H7 (cell line): ENCODE measurements around the gene TENM4. TPM values are rescaled to one million over a fixed set of nuclear protein-coding genes. Genes with fewer than 3 reads are reported as not detected.
A peak's percentile ranks its signal among the peaks of the same experiment; 100 is the strongest.

Experiments
- DNase-seq: peaks from one replicate; pipeline ENCODE4 v3.0.0; 2012
- H3K27me3 ChIP-seq: 2 replicates; pipeline ENCODE4 v1.6.0; 2011; ENCODE audit warnings: mild to moderate bottlenecking, low read length; ENCODE audit not compliant: control insufficient read depth, insufficient read depth
- H3K36me3 ChIP-seq: replicated peaks from 2 replicates; pipeline ENCODE4 v1.5.1; 2011; ENCODE audit warnings: low read length; ENCODE audit not compliant: control insufficient read depth, insufficient read depth
- H3K4me3 ChIP-seq: 2 replicates; pipeline ENCODE4 v1.5.1; 2011; ENCODE audit warnings: low read depth, mild to moderate bottlenecking, control low read depth, low read length, moderate library complexity; ENCODE audit not compliant: insufficient read depth
- total RNA-seq: library from RNA; depleted of rRNA; stranded (reverse); fragments of >200 nt; shearing (Covaris generic); gene quantifications from 2 replicates; pipeline ENCODE4 v1.2.3, GENCODE V29; 2014; rRNA removed

TENM4 gene
- 21.8 and 29.6 TPM in 2 replicates for total RNA-seq

DNA sequence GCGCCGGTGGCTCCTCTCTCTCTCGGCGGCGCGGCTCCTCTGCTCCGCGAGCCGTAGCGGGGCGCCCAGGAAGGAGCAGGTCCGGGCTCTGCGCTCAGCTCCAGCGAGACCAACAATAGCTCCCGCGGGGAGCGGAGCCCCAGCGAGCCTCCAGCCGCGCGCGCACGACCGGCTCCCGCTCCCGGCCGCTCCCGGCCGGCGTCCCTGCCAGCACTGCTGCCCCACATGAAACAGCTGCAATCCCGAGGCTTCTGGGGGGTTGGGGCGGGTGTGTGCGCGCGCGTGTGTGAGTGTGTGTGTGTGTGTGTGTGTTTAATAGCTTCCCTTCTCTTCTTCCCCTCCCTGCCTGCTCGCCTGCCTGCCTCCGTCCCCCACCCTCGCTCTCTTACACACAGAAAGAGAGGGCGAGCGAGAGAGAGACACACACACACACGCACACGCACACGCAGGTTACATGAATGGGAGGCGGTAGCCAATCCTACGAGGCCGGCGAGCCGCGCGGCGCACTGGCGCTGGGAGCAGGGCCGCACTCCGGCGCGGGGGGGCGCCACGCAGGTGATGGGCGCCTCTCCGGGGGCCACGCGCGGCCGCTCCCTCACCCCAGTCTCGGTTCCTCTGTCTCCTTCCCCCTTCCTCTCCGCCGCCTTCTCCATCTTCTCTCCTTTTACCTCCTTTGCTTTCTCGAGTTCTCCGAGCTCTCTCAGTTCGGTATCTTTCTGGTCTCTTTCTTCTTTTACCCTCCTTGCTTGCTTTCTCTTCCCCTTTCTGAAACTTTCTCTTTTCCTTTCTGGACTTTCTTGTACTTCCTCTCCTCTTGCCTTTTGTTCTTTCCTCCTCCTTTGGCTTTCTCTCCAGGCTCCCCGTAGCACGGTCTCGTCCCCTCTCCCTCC lies at the start of gene TENM4:
TSS of gene TENM4 (minus strand) at position 460 of the 890 bp plus-strand sequence. CDS start 371,086 bp downstream, outside the sequence.
- Histone ChIP-seq H3K27me3 (peaks cover 63% of the 10 kb centered on the region), H3K36me3 (no peaks in the 10 kb centered on the region), H3K4me3 (peak within 1 kb of the TSS; percentile 86)
- DNase-seq, result peak; percentile 78

DNA sequence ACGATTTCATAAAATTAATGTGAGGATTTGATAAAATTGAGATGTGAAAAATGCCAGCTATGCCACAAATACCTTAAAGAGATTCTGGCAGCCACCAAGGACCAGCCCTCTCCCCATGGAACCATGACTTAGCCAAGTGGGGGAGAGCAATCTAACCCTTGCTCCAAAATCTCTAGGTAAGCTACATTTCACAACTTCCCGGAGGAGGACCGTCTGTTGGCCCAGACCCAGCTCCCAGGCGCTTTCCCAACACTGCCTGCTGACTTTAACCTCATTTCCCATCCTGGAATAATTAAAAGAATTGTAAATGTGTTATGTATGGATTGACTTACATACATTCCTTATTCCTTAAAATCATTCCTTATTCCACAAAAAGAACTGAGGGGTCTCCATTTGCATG lies 47.5 kb upstream of the TENM4 start:
- Histone ChIP-seq H3K27me3 (no peaks in the 10 kb centered on the region; the same call in none of the 2 replicates), H3K36me3 (no peaks in the 10 kb centered on the region), H3K4me3 (no peak overlapping the region)
- no peak for DNase-seq

DNA sequence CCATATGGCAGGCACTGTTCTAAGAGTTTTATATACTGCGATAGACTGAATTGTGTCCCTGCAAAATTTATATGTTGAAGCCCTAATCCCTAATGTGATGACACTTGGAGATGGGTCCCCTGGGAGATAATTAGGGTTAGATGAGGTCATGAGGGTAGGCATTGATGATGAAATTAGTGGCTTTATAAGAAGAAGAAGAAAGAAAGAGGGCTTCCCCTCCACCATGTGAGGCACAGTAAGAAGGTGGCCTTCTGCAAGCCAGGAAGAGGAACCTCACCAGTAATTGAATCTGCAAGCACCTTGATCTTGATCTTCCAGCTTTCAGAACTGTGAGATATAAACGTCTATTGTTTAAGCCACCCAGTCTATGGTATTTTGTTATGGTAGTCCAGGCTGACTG lies 46.6 kb upstream of the TENM4 start:
- no peak for DNase-seq
- H3K4me3 ChIP-seq, result no peak overlapping the region
- no peaks in the 10 kb centered on the region for H3K36me3 ChIP-seq
- no peaks in the 10 kb centered on the region; the same call in none of the 2 replicates for H3K27me3 ChIP-seq

DNA sequence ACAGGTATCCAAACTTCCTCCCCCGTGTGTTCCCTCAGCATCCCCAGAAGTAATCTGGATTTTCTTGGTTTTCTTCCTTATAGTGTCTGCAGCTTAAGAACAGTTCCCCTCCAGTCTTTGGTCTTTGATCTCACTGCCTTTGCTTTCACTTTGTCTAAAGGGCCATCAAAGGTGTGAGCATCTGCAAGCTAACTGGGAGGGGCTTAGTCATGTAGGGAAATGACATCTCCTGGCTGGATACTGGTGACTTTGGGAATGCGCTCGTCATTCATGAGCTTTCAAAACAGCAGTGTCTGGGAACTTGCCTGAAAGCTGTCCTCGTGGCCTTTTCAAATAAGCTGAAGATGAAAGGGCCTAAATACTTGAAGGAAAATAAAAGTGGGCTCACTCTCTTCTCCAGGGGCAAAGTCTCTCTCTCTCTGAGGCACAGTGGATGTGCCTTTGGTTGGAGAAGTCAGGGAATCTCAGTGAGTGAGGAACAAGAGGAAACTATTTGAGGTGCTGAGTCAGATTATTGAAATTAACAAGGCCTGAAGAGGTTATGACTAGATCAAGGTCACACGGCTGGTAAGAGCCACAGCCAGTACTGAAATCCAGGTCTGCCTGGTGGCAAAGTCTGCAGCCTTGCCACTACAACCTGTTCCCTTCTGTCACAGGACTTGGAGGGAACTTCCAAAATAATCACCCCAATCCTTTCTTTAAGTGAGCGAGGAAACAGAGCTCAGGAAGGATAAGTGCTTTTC lies 45.6 kb upstream of the TENM4 start:
- no peaks in the 10 kb centered on the region for H3K36me3 ChIP-seq
- no peak overlapping the region for H3K4me3 ChIP-seq
- no peaks in the 10 kb centered on the region; the same call in none of the 2 replicates for H3K27me3 ChIP-seq
- DNase-seq, result no peak

DNA sequence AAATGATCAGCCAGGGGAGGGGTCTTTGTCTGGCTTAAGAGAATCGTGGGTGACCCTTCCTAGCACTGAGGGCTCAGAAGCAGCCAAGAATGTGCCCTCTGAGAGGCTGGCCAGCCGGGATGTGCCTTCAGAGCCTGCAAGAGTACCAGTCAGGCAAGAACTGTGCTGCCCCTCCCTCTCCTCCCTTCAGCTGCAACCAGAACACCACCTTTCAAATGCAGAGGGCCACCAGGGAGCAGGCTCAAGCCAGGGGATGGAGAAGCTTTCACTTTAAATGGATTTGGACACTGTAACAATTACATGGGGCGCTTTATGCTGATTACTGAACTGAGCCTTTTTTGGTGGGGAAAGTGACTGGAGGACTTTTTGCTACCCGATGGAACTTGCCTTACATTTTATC lies 44.9 kb upstream of the TENM4 start:
- Histone ChIP-seq H3K4me3 (no peak overlapping the region), H3K27me3 (no peaks in the 10 kb centered on the region; the same call in none of the 2 replicates), H3K36me3 (no peaks in the 10 kb centered on the region)
- peak; percentile 53 for DNase-seq

DNA sequence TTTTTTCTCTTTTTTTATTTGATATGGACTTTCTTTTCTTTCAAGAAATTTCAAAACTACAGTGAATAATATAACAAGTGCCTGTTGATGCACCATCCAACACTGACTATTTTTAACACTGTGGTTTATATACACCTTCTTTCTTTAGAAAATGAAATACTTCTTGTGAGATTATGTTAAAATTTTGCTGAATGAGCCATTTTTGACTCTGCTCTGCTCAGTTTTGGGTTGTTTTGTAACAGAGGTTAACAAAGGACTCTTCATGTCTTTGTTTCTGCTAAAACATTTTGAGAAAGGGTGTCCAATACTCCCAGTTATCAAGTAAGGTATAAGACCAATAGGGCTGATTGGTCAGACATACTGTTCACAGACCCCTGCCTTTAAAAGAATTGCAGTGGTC lies 44.0 kb upstream of the TENM4 start:
- no peaks in the 10 kb centered on the region; the same call in none of the 2 replicates for H3K27me3 ChIP-seq
- H3K36me3 ChIP-seq, result no peaks in the 10 kb centered on the region
- no peak overlapping the region for H3K4me3 ChIP-seq
- DNase-seq, result no peak

DNA sequence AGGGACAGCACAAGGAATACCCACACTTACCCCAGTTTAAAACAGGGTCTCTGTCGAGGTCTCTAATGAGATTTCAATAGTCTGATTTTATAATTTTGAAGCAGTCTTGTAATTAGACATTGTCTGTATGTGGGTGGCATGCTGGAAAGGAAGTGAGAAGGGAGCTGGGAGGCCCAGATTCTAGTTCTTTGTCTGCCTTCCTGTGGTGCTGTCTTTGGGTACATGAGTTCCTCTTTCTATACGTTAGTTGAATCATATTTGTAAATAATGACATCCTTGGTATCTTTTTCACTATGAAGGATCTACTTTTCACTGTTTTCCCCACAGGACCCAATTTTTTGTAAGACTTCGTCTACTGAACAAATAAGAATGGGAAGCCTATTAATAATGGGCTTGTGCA lies 42.0 kb upstream of the TENM4 start:
- no peak for DNase-seq
- no peaks in the 10 kb centered on the region for H3K36me3 ChIP-seq
- no peaks in the 10 kb centered on the region; the same call in none of the 2 replicates for H3K27me3 ChIP-seq
- no peak overlapping the region for H3K4me3 ChIP-seq

DNA sequence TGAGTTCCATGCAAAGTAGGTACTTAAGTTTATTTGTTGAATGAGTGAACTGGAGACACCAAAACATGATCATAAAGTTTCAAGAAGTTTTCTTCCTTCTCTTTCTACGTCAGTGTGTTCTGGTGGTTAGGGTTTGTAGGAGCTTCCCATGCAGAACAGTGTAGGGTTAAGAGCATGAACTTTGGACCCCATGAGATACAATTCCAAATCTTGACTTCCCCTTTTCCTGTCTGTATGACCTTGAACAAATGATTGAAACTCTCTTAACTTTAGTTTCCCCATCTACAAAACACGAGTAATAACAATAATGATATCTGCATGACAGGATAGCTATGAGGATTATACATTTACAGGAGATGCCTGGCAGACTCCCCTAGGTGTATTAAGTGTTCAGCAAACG lies 41.0 kb upstream of the TENM4 start:
- no peaks in the 10 kb centered on the region for H3K36me3 ChIP-seq
- no peak for DNase-seq
- H3K27me3 ChIP-seq, result no peaks in the 10 kb centered on the region; the same call in none of the 2 replicates
- no peak overlapping the region for H3K4me3 ChIP-seq

DNA sequence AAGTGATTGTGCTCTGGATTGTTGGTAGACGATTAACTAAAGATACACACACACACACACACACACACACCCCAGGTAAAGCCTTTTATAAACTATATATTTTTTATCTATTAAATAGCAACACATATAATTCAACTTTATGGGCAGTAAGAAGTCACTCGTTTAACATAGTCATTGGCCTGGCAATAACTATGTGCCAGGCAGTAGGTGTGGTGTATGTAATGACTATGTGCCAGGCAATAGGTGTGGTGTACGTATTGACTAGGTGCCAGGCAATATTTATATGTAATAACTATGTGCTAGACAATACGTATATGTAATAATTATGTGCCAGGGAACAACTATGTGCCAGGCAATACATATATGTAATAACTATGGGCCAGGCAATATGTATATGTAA lies 40.0 kb upstream of the TENM4 start:
- no peak for DNase-seq

DNA sequence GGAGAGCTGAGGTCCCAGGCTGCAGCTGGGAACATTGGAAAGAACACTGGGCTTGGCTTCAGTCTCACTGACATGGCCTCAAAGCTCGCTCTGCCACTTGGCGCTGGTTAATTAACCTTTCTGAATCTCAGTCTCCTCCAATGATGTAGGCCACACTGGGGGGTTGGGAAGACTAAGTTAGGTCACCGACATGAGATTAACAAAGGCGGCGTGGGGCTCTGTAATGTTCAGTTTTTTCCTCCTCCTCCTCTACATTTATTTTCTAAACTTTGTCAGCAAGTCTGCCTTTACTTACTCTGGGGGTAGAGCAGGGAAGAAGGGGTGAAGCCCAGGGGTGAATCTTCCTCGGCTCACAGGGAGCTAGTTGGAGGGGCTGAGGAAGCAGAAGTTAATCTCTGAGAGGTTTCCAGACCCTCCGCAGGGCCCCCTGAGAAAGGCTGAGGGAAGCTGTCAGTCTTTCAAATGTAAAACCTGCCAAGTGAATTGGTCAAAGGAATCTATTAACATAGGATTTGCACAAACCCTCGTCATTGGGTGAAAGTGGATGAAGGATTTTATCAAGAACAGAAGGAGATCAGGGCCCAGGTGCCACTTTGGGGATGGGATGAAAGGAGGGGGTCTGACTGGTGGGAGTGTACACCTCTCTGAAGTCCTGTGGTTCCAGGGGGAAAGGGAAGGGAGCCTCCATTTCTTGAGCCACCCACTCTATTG lies 32.1 kb upstream of the TENM4 start:
- Histone ChIP-seq H3K27me3 (no peaks in the 10 kb centered on the region), H3K36me3 (no peaks in the 10 kb centered on the region), H3K4me3 (no peak overlapping the region)
- DNase-seq, result peak; percentile 50

More for the DNA sequence above, 40.0 kb upstream of the TENM4 start:
- H3K27me3 ChIP-seq, result no peaks in the 10 kb centered on the region; the same call in 1 of the 2 replicates
- no peaks in the 10 kb centered on the region for H3K36me3 ChIP-seq
- no peak overlapping the region for H3K4me3 ChIP-seq

DNA sequence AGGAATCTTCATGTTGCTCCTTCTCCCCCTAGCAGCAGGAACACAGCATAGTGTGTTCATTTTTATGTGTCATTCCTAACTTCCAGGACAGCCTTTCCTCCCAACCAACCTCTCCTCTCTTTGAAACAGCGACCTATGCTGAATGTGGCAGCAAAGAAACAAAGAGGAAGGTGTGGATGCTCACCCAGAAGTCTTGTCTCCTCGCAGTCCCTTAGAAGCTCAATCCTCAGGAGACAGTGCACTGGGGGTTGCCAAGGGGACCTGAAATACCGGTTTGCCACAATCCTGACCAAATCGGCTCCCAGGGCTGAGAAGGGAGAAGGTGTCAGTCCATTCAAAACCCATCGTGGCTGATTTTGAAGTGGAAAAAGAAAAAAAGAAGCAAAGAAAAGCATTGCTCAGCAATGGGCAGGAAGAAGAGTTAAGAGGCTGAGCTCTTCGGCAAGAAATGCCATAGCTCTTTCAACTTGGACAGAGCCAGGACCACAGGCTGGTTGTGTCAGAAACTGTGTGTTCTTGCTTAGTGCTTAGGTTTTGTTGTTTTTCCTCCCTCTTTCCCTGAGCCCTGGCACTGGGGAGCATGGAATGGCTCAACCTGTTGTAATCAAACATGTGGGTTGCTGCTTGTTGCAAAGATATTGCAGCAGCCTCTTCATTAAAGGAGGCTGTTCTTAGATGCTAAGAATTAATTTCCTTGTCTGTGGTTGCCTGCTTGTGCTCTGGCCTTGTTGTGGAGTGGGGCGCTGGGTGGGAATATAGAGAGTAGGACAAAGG lies 30.4 kb upstream of the TENM4 start:
- Histone ChIP-seq H3K4me3 (no peak overlapping the region), H3K27me3 (no peaks in the 10 kb centered on the region), H3K36me3 (no peaks in the 10 kb centered on the region)
- no peak for DNase-seq

DNA sequence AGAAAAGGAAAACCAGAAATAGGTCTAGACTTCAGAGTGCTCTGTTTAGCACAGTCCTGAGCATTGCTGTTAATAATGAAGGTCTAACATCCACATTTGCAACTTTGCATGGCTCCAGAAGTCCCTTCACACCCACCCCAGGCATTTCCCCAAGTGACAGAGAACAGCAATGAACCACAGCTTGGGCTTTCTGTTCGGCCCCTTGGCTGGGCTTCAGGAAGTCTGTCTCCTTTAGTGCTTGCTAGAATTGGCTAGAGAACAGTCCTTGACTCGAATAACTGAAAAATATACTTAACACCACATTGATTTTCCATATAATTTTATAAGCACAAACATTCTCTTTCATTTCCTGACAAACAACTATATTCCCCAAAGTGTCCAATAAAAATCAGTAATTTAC lies 29.3 kb upstream of the TENM4 start:
- no peak for DNase-seq
- no peaks in the 10 kb centered on the region for H3K27me3 ChIP-seq
- no peak overlapping the region for H3K4me3 ChIP-seq
- no peaks in the 10 kb centered on the region for H3K36me3 ChIP-seq

DNA sequence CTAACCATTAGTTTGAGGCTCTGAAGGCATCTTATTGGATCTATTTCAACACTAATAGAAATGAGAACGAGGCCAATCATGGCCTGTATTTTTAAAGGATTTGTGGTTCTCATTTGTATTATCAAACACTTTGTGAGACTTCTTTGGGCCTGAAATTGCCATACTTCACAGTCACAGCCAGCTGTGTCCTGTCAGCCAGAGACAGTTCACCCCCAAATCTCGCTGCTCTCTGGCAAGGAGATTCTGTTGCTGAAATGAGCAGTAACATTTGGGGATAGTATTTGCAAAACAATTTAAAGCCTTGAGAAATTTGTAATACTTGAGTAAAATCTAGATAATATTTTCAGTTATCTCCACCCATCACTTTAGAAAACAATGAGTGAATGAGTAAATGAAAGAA lies 26.9 kb upstream of the TENM4 start:
- Histone ChIP-seq H3K4me3 (no peak overlapping the region), H3K36me3 (no peaks in the 10 kb centered on the region), H3K27me3 (no peaks in the 10 kb centered on the region)
- no peak for DNase-seq

DNA sequence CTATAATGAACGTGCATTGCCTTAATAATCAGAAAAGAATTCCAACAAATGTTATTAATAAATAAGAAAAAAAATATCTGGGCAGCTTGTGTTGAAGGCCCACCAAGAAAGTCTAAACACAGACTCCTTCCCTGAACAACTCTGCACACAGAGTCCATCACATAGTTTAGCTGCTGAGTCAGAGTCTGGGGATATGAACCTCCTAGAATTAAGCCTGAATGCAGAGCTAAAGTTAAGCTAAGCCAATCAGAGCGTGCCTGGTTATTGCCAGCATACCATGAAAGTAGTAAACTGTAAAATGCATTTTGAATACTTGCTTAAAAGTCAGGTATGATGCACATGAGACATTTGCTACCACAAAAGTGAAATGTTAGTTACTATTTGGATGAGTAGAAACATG lies 25.6 kb upstream of the TENM4 start:
- H3K36me3 ChIP-seq, result no peaks in the 10 kb centered on the region
- DNase-seq, result no peak
- no peak overlapping the region for H3K4me3 ChIP-seq
- H3K27me3 ChIP-seq, result no peaks in the 10 kb centered on the region
